ENCODE results near the gene G0S2.
A peak's percentile ranks its signal among the peaks of the same experiment; 100 is the strongest.

The G0S2 gene

DNA sequence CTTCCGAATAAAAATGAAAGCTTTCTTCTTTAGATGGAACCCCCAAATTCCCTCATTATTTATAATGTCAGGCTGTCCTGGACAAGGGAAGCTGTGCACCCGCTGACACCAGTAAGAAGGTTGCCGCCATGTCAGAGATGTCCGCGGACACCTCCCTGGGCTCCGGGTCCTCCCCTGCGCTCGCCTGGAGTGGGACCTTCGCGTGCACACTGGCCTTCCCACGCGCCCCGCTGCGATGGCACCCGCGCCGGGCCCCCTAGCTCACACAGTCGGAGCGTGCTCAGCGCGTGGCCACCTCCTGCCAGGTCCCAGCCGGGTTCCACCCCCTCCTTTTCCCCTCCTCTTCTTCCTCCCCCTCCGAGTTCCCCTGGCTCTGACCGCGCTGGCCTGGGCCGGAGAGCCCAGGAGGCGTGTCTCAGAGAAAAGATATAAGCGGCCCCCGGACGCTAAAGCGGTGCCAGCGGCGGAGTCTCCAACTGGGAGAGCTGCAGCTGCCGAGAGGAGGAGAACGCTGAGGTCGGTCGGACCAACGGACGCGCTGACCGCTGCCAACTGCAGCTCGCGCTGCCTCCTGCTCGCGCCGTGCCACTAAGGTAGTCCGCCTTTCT is at the start of gene G0S2 (continued):
- TF ChIP-seq ZNF19 (tag by site-specific recombination; IDR thresholded peaks at IDR 0.05; ENCODE audit: low read depth) (no peak), BCL11B (tag by site-specific recombination; IDR thresholded peaks at IDR 0.05; ENCODE audit: low read depth) (peak; percentile 61; the same call in 1 of the 2 replicates), ZBTB1 (tag by site-specific recombination; IDR thresholded peaks at IDR 0.05) (no peak), ZNF350 (tag by site-specific recombination; IDR thresholded peaks at IDR 0.05) (no peak), GLI4 (tag by site-specific recombination; IDR thresholded peaks at IDR 0.05) (no peak), ZNF114 (tag by site-specific recombination; IDR thresholded peaks at IDR 0.05) (no peak), SALL2 (tag by site-specific recombination; IDR thresholded peaks at IDR 0.05; ENCODE audit: borderline replicate concordance) (no peak), ZNF266 (tag by site-specific recombination; IDR thresholded peaks at IDR 0.05; ENCODE audit: low read depth) (no peak), OSR2 (tag by site-specific recombination; IDR thresholded peaks at IDR 0.05) (no peak), ZNF529 (tag by site-specific recombination; IDR thresholded peaks at IDR 0.05; ENCODE audit: insufficient replicate concordance) (no peak), ZNF777 (tag by site-specific recombination; IDR thresholded peaks at IDR 0.05; ENCODE audit: borderline replicate concordance) (no peak), EGR2 (tag by site-specific recombination; IDR thresholded peaks at IDR 0.05; ENCODE audit: low read depth) (peak; percentile 96), FEZF1 (tag by site-specific recombination; IDR thresholded peaks at IDR 0.05) (peak; percentile 74), ZBTB7A (tag by site-specific recombination; IDR thresholded peaks at IDR 0.05; ENCODE audit: low read depth) (no peak), ZNF830 (tag by site-specific recombination; IDR thresholded peaks at IDR 0.05; ENCODE audit: low read depth) (no peak), ZNF660 (tag by site-specific recombination; IDR thresholded peaks at IDR 0.05) (peak; percentile 69), ZNF366 (tag by site-specific recombination; conservative IDR thresholded peaks at IDR 0.05) (no peak), ZIC2 (tag by site-specific recombination; IDR thresholded peaks at IDR 0.05) (peak; percentile 100), ZNF24 (tag by site-specific recombination; IDR thresholded peaks at IDR 0.05) (no peak; the same call in 1 of the 2 replicates)
- TF ChIP-seq, protein P1, sequence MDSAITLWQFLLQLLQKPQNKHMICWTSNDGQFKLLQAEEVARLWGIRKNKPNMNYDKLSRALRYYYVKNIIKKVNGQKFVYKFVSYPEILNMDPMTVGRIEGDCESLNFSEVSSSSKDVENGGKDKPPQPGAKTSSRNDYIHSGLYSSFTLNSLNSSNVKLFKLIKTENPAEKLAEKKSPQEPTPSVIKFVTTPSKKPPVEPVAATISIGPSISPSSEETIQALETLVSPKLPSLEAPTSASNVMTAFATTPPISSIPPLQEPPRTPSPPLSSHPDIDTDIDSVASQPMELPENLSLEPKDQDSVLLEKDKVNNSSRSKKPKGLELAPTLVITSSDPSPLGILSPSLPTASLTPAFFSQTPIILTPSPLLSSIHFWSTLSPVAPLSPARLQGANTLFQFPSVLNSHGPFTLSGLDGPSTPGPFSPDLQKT (IDR thresholded peaks at IDR 0.05; ENCODE audit: borderline replicate concordance, low read depth, low read length), result no peak
- TF ChIP-seq, protein P2, sequence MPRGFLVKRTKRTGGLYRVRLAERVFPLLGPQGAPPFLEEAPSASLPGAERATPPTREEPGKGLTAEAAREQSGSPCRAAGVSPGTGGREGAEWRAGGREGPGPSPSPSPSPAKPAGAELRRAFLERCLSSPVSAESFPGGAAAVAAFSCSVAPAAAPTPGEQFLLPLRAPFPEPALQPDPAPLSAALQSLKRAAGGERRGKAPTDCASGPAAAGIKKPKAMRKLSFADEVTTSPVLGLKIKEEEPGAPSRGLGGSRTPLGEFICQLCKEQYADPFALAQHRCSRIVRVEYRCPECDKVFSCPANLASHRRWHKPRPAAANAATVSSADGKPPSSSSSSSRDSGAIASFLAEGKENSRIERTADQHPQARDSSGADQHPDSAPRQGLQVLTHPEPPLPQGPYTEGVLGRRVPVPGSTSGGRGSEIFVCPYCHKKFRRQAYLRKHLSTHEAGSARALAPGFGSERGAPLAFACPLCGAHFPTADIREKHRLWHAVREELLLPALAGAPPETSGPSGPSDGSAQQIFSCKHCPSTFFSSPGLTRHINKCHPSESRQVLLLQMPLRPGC (tag by site-specific recombination; IDR thresholded peaks at IDR 0.05), result no peak
- TF ChIP-seq, protein P3, sequence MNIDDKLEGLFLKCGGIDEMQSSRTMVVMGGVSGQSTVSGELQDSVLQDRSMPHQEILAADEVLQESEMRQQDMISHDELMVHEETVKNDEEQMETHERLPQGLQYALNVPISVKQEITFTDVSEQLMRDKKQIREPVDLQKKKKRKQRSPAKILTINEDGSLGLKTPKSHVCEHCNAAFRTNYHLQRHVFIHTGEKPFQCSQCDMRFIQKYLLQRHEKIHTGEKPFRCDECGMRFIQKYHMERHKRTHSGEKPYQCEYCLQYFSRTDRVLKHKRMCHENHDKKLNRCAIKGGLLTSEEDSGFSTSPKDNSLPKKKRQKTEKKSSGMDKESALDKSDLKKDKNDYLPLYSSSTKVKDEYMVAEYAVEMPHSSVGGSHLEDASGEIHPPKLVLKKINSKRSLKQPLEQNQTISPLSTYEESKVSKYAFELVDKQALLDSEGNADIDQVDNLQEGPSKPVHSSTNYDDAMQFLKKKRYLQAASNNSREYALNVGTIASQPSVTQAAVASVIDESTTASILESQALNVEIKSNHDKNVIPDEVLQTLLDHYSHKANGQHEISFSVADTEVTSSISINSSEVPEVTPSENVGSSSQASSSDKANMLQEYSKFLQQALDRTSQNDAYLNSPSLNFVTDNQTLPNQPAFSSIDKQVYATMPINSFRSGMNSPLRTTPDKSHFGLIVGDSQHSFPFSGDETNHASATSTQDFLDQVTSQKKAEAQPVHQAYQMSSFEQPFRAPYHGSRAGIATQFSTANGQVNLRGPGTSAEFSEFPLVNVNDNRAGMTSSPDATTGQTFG (tag by site-specific recombination; IDR thresholded peaks at IDR 0.05; ENCODE audit: borderline replicate concordance), result no peak
- TF ChIP-seq, protein P4, sequence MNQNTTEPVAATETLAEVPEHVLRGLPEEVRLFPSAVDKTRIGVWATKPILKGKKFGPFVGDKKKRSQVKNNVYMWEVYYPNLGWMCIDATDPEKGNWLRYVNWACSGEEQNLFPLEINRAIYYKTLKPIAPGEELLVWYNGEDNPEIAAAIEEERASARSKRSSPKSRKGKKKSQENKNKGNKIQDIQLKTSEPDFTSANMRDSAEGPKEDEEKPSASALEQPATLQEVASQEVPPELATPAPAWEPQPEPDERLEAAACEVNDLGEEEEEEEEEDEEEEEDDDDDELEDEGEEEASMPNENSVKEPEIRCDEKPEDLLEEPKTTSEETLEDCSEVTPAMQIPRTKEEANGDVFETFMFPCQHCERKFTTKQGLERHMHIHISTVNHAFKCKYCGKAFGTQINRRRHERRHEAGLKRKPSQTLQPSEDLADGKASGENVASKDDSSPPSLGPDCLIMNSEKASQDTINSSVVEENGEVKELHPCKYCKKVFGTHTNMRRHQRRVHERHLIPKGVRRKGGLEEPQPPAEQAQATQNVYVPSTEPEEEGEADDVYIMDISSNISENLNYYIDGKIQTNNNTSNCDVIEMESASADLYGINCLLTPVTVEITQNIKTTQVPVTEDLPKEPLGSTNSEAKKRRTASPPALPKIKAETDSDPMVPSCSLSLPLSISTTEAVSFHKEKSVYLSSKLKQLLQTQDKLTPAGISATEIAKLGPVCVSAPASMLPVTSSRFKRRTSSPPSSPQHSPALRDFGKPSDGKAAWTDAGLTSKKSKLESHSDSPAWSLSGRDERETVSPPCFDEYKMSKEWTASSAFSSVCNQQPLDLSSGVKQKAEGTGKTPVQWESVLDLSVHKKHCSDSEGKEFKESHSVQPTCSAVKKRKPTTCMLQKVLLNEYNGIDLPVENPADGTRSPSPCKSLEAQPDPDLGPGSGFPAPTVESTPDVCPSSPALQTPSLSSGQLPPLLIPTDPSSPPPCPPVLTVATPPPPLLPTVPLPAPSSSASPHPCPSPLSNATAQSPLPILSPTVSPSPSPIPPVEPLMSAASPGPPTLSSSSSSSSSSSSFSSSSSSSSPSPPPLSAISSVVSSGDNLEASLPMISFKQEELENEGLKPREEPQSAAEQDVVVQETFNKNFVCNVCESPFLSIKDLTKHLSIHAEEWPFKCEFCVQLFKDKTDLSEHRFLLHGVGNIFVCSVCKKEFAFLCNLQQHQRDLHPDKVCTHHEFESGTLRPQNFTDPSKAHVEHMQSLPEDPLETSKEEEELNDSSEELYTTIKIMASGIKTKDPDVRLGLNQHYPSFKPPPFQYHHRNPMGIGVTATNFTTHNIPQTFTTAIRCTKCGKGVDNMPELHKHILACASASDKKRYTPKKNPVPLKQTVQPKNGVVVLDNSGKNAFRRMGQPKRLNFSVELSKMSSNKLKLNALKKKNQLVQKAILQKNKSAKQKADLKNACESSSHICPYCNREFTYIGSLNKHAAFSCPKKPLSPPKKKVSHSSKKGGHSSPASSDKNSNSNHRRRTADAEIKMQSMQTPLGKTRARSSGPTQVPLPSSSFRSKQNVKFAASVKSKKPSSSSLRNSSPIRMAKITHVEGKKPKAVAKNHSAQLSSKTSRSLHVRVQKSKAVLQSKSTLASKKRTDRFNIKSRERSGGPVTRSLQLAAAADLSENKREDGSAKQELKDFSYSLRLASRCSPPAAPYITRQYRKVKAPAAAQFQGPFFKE (tag by site-specific recombination; IDR thresholded peaks at IDR 0.05; ENCODE audit: borderline replicate concordance), result no peak
- TF ChIP-seq, protein P5, sequence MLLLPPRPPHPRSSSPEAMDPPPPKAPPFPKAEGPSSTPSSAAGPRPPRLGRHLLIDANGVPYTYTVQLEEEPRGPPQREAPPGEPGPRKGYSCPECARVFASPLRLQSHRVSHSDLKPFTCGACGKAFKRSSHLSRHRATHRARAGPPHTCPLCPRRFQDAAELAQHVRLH (tag by site-specific recombination; IDR thresholded peaks at IDR 0.05), result no peak
- TF ChIP-seq, protein P6, sequence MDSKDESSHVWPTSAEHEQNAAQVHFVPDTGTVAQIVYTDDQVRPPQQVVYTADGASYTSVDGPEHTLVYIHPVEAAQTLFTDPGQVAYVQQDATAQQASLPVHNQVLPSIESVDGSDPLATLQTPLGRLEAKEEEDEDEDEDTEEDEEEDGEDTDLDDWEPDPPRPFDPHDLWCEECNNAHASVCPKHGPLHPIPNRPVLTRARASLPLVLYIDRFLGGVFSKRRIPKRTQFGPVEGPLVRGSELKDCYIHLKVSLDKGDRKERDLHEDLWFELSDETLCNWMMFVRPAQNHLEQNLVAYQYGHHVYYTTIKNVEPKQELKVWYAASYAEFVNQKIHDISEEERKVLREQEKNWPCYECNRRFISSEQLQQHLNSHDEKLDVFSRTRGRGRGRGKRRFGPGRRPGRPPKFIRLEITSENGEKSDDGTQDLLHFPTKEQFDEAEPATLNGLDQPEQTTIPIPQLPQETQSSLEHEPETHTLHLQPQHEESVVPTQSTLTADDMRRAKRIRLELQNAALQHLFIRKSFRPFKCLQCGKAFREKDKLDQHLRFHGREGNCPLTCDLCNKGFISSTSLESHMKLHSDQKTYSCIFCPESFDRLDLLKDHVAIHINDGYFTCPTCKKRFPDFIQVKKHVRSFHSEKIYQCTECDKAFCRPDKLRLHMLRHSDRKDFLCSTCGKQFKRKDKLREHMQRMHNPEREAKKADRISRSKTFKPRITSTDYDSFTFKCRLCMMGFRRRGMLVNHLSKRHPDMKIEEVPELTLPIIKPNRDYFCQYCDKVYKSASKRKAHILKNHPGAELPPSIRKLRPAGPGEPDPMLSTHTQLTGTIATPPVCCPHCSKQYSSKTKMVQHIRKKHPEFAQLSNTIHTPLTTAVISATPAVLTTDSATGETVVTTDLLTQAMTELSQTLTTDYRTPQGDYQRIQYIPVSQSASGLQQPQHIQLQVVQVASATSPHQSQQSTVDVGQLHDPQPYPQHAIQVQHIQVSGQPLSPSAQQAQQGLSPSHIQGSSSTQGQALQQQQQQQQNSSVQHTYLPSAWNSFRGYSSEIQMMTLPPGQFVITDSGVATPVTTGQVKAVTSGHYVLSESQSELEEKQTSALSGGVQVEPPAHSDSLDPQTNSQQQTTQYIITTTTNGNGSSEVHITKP (tag by site-specific recombination; IDR thresholded peaks at IDR 0.05), result peak; percentile 78
